ENCODE results near the gene UBE2E2. TPM values are rescaled to one million over a fixed set of nuclear protein-coding genes. Genes with fewer than 3 reads are reported as not detected.

The UBE2E2 gene
- total RNA-seq, 4 donors from 2014 or later: 7.9 to 44.7 (median 26.6) TPM

DNA sequence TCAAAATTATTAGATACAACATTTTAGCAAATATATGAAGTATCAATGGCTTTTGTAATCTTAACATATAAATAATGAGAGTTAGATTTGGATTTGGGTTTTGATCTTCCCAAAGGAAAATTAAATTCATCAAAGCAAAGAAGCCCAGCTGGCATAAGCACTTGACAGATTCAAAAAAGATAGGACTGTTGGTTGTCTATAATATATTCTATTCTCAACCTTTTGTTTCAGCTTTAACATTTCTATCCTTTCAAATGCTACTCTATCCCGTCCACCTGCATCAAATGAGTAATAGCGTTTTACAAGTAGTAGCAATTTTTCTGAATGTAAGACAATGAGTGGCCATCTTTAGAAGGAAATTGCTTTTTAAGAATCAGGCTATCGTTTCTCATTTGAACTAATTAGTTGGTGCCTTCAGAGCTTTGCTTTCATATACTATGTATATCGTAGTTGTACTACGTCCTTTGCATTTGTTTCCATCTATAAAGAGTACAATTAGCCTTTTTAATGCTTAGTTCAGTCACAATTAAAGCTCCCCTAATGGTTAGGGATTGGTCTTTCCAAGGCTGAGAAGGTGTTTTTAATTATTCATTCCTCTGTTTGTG lies 278.0 kb downstream of the UBE2E2 start:
- in situ Hi-C loops (cut with MboI; ENCODE audit: low sequenced_read_pairs in 4 of 4) (no loop called here), intact Hi-C loops (cut with DNase I; ENCODE audit: low total_unique reads) (no loop called here)
- H3K27ac ChIP-seq: no peak overlapping the region

DNA sequence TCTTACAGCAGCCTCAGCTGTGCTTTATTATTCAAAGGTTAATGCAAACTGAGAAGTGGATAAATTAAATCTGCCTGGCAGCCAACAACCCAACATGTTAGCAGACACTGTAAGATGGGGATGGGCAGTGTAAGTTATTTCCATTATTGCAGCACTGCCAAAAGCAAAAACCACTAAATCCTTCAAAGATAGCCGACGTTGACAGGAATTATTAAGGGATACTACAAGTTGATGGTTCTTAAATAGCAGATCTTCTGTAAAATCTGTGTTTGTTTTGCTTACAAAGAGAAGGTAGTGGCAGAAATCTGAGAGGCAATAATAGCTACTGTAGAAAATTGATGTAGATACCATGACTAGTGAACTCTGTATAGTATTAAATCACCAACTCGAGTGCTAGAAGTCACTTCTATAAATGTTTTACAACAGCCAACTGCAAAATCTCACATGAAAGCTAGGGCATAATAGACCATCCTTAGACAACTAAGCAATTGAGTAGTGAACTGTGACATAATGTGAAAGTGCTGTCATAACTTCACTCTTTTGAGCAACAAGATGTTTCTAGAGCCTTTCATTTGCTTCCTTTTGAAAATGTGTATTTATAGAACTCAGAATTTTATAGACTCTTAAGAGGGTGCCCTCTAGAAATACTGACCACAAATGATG lies 278.6 kb downstream of the UBE2E2 start:
- Histone ChIP-seq H3K4me3 (no peak overlapping the region), H3K9me3 (no peaks in the 10 kb centered on the region), H3K27me3 (no peaks in the 10 kb centered on the region), H3K27ac (no peak overlapping the region), H3K4me1 (peaks cover 16 to 18% of the 10 kb centered on the region in 2 donors), H3K36me3 (no peaks in the 10 kb centered on the region)
- no peak for DNase-seq
- TF ChIP-seq, protein P1, sequence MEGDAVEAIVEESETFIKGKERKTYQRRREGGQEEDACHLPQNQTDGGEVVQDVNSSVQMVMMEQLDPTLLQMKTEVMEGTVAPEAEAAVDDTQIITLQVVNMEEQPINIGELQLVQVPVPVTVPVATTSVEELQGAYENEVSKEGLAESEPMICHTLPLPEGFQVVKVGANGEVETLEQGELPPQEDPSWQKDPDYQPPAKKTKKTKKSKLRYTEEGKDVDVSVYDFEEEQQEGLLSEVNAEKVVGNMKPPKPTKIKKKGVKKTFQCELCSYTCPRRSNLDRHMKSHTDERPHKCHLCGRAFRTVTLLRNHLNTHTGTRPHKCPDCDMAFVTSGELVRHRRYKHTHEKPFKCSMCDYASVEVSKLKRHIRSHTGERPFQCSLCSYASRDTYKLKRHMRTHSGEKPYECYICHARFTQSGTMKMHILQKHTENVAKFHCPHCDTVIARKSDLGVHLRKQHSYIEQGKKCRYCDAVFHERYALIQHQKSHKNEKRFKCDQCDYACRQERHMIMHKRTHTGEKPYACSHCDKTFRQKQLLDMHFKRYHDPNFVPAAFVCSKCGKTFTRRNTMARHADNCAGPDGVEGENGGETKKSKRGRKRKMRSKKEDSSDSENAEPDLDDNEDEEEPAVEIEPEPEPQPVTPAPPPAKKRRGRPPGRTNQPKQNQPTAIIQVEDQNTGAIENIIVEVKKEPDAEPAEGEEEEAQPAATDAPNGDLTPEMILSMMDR (IDR thresholded peaks at IDR 0.05 in 4 of 5, conservative IDR thresholded peaks at IDR 0.05 in 1 of 5): no peak
- TF ChIP-seq POLR2A (IDR thresholded peaks at IDR 0.05): no peak
- intact Hi-C loops (cut with DNase I; ENCODE audit: low total_unique reads) (no loop called here), in situ Hi-C loops (cut with MboI; ENCODE audit: low sequenced_read_pairs in 4 of 4) (no loop called here)
- ATAC-seq: no peak

More for the DNA sequence above, 278.0 kb downstream of the UBE2E2 start:
- ATAC-seq (no peak), DNase-seq (no peak)
- no peaks in the 10 kb centered on the region for H3K36me3 ChIP-seq
- H3K27me3 ChIP-seq: no peaks in the 10 kb centered on the region
- no peak for TF ChIP-seq POLR2A (IDR thresholded peaks at IDR 0.05)
- TF ChIP-seq, protein P1 (IDR thresholded peaks at IDR 0.05 in 4 of 5, conservative IDR thresholded peaks at IDR 0.05 in 1 of 5): no peak
- H3K4me3 ChIP-seq: no peak overlapping the region
- peaks cover 16 to 18% of the 10 kb centered on the region in 2 donors for H3K4me1 ChIP-seq
- no peaks in the 10 kb centered on the region for H3K9me3 ChIP-seq

DNA sequence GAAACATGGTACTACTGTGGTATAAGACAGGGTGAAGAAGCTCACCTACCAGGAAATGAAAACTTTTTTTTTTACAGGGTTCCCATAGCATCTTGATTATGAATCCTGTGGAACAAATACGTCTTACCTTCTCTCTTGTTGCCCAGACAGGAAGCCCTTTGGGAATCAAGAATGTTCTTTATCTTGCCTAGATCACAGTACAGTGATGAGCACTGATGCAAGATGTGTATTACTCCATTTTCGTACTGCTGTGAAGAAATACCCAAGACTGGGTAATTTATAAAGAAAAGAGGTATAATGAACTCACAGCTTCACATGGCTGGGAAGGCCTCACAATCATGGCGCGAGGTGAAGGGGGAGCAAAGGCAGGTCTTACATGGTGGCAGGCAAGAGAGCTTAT lies 281.3 kb downstream of the UBE2E2 start:
- no peaks in the 10 kb centered on the region for H3K36me3 ChIP-seq
- no peak for ATAC-seq
- DNase-seq: no peak
- intact Hi-C loops (cut with DNase I; ENCODE audit: low total_unique reads): no loop called here
- peaks cover 24 to 29% of the 10 kb centered on the region in 2 donors for H3K4me1 ChIP-seq
- TF ChIP-seq, protein P1 (IDR thresholded peaks at IDR 0.05 in 4 of 5, conservative IDR thresholded peaks at IDR 0.05 in 1 of 5): no peak
- TF ChIP-seq POLR2A (IDR thresholded peaks at IDR 0.05): no peak
- no peak overlapping the region for H3K4me3 ChIP-seq
- no peaks in the 10 kb centered on the region for H3K9me3 ChIP-seq
- in situ Hi-C loops (cut with MboI; ENCODE audit: low sequenced_read_pairs in 4 of 4): no loop called here
- H3K27ac ChIP-seq: no peak overlapping the region
- no peaks in the 10 kb centered on the region for H3K27me3 ChIP-seq

DNA sequence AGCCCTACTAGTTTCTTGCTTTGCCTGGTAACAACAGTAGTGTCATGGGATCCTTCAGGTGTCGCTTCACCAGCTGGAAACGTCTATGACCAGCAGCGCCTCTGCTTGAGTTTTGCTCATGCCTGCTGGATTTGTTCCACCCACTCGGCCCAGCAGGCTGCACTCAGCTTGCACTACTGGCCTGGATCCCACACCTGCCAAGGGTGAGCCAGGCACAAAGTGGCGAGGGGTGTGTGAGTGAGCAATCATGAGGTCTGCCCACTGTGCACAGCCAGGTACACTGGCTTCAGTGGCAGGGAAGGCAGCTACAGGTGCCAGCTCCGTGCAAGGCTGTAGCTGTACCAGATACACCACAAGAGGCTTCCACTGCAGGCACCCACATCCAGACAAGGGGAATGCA lies 282.8 kb downstream of the UBE2E2 start:
- in situ Hi-C loops (cut with MboI; ENCODE audit: low sequenced_read_pairs in 4 of 4) (no loop called here), intact Hi-C loops (cut with DNase I; ENCODE audit: low total_unique reads) (no loop called here)
- DNase-seq (no peak), ATAC-seq (no peak)
- no peaks in the 10 kb centered on the region for H3K36me3 ChIP-seq
- H3K27me3 ChIP-seq: no peaks in the 10 kb centered on the region
- no peak overlapping the region for H3K27ac ChIP-seq
- TF ChIP-seq, protein P1 (IDR thresholded peaks at IDR 0.05 in 4 of 5, conservative IDR thresholded peaks at IDR 0.05 in 1 of 5): no peak
- TF ChIP-seq POLR2A (IDR thresholded peaks at IDR 0.05): no peak
- H3K4me3 ChIP-seq: no peak overlapping the region
- H3K9me3 ChIP-seq: no peaks in the 10 kb centered on the region
- peaks cover 26 to 29% of the 10 kb centered on the region in 2 donors for H3K4me1 ChIP-seq

All from gastrocnemius medialis (tissue), 4 donors.